ENCODE data around the gene PYROXD2.

GRCh38 chr10:98463976-98464754, 49.2 kb upstream of the PYROXD2 start:
- TF ChIP-seq CTCF (IDR thresholded peaks at IDR 0.05) (no peak), POLR2A (IDR thresholded peaks at IDR 0.05) (no peak), POLR2AphosphoS5 (IDR thresholded peaks at IDR 0.05) (no peak), EP300 (IDR thresholded peaks at IDR 0.05) (no peak)
